HG03097 (cell line): ENCODE data around the gene NBR1.
A peak's percentile ranks its signal among the peaks of the same experiment; 100 is the strongest.
"Not testable (repeated sequence)": the region's sequence is repeated elsewhere in the genome, so short reads cannot be mapped to it uniquely, and the experiment has no call there.

Experiments used
- ATAC-seq: cut with Tn5 transposase; IDR thresholded peaks from one replicate; pipeline ENCODE4 v1.9.1; 2021; ENCODE audit not compliant: unreplicated experiment, low FRiP score

The NBR1 gene

DNA sequence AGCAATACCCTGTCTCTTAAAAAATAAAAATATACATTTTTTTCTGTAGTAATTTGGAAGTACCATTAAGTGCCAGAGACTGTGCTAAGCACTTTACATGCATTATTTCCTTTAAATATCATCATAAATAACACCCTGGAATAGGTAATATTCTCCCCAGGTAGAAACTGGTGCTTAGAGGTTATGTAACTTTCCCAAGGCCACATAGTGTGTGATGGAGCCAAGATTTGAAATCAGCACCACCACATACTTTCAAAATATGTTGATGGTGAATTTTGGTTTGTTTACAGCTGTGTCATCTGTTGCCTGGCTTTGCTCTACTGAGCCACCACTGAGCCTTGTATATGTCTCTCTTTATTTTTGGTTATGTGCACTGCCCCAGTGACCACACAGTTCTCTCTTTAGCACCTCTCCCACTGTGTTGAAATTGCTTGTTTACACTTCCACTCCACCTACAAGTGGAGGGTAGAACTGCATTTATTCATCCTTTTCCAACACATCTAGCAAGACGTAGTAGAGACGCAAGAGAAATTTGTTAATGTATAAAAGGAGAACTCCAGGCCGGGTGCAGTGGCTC, 19.0 kb upstream of the NBR1 start:
- ATAC-seq, result no peak

DNA sequence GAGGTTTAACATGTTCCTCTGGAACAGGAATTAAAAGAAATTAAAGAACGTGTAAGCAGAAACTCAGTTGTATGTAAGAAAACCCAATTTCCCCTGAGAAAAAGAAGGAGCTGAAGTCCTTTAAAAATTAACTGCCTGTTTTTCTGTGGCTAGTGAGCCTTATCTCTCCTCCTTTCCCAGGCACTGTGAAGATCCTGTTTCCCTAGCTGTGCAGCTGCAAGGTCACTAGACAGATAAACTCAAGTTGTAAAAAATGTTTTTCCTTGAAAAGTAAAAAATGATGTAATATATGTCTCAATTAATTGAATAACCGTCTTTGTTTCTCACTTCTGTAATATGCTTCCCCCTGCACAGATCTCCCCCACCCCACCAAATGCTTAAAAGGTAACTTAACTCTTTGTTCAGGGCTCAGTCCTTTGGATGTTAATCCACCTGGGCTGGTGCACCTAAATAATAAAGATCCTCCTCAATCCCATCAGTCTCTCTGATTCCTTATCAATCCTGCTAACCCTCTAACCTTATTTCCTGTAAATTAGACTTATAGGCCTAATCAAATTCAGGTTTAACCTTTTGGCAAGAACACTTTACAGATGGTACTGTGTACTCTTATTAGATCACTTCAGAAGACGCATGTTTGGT, 17.7 kb upstream of the NBR1 start:
- not testable (repeated sequence) for ATAC-seq

DNA sequence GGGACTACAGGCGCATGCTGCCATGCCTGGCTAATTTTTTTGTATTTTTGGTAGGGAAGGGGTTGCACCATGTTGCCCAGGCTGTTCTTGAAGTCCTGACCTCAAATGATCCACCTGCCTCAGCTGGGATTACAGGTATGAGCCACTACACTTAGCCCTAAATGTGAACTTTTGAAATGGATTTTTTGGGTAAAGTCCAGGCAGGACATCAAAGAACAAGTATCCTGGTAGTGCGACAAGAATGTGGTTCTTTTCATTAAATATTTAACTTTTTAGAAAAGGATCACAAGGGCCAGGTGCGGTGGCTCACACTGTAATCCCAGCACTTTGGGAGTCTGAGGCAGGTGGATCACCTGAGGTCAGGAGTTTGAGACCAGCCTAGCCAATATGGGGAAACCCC, 15.3 kb upstream of the NBR1 start:
- ATAC-seq, result no peak

DNA sequence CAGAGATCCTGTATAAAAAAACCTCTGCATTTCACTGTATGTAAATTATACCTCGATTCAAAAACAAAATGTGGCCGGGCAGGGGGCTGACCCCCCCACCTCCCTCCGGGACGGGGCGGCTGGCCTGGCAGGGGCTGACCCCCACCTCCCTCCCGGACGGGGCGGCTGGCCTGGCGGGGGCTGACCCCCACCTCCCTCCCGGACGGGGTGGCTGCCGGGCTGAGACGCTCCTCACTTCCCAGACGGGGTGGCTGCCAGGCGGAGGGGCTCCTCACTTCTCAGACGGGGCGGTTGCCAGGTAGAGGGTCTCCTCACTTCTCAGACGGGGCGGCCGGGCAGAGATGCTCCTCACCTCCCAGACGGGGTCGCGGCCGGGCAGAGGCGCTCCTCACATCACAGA, 11.8 kb upstream of the NBR1 start:
- not testable (repeated sequence) for ATAC-seq

DNA sequence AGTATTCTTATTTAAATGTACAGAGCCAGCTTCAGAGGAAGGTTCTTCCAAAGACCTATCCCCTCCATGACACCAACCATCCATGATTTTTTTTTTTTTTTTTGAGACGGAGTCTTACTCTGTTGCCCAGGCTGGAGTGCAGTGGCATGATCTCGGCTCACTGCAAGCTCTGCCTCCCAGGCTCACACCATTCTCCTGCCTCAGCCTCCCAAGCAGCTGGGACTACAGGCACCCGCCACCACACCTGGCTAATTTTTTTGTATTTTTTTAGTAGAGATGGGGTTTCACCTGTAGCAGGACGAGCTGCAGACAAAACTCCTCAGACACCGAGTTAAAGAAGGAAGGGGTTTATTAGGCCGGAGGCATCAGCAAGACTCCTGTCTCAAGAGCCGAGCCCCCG, 11.1 kb upstream of the NBR1 start:
- not testable (repeated sequence) for ATAC-seq

DNA sequence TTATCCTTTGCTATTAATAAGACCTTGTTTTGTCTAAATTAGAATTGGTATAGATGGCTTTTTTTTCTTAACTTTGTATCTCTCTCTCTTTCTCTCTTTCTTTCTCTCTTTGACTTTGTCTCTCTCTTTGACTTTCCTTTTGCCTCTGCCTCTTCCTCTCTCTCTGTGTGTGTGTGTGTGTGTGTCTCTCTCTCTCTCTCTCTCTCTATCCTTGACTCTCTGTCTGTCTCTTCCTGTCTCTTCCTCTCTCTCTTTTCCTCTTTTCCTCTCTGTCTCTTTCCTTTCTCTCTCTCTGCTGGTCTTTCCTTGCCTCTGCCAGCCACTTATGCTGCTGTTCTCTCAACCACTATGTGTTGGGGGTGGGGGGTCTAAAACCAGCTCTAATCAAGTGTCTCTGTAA, 5.0 kb upstream of the NBR1 start:
- ATAC-seq, result not testable (repeated sequence)

DNA sequence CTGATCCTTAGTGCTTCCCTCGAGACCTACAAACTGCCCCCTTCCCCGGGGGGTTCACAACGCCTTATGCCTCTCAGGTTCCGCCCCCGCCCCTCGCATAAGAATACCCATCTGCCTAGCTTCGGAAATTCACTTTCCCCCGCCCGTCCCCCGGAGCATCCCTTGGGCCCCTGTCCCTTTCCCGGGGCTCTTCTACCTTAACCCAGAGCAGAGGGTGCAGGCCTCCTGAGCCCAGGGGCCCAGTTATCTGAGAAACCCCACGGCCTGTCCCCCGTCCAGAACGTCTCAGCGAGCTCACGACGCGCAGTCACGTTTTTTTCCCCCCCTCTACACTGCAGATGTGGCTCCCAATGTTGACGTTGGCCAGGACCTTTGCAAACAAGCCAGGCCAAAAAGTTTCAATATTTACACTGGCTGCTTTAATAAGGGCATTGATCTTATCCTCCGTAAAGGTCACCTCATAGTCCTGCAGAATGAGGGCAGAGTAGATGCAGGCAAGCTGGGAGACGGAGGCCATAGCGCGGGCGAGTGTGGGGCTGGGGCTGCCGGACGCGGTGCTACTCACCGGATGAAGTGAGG, 1.4 kb upstream of the NBR1 start:
- peak; percentile 1 for ATAC-seq

DNA sequence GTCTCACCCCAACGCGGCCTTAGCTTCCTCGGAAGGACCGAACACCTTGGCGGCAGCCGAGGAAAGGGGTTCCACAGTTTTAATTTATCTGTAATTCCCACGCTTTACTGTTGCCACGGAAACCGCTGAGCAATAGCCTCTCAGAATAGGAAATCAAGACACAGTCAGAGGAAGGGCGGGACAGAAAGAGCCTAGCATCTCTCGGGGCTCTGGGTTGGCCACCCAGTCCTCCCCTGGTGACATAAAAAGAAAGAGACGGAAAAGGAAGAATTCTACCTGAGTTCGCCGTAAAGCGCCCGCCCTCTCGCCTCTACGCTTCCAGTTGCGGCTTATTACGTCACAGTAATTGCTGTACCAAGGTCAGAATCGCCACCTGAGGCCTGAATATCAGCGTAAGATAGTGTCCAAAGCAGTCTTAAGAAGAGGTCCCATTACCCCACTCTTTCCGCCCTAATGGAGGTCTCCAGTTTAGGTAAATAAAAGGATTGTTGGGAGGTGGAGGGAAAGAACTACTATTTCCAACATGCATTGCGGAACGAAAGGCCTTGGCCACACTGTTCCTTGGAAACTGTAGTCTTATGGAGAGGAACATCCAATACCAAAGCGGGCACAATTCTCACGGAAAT, 761 bp upstream of the NBR1 start:
- peak; percentile 64 for ATAC-seq

DNA sequence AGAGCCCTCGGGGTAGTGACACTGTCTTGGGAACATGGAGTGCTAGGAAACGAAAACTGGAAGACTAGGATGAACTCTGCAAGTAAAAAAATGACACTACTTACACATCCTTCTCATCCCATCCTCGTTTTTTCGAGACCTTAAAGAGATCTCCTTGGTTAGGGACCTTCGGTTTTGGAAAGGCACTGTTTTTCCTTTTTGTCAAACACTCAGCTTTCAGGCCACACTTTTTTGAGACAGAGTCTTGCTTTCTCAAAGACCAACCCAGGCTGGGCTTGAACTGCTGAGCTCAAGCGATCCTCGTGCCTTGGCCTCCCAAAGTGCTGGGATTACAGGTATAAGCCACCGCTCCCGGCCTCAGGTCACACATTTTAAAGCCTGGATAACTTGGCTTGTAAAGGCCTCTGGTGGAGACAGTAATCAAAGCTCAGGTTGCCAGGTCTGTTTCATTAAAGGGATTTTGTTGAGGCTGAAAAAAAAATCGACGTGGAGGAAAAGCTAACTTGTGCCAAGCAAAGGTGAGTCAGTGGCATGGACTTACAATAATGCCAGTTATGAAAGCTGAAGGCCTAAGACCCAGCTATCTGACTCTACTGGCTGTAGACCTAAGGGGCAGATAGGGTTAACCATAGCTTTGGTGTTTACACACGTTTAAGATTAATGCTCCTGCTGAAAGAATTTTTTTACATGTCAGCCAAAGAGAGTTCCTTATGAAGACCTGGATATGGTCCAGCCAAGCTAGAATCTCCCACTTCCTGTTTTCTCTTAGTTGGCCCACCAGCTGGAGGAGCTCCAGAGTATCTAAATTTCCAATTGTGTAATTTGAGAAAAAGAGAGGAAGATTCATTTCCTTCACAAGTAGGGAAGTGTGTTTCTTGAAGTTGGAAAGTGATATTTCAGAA, 823 bp downstream of the NBR1 start:
- no peak for ATAC-seq

DNA sequence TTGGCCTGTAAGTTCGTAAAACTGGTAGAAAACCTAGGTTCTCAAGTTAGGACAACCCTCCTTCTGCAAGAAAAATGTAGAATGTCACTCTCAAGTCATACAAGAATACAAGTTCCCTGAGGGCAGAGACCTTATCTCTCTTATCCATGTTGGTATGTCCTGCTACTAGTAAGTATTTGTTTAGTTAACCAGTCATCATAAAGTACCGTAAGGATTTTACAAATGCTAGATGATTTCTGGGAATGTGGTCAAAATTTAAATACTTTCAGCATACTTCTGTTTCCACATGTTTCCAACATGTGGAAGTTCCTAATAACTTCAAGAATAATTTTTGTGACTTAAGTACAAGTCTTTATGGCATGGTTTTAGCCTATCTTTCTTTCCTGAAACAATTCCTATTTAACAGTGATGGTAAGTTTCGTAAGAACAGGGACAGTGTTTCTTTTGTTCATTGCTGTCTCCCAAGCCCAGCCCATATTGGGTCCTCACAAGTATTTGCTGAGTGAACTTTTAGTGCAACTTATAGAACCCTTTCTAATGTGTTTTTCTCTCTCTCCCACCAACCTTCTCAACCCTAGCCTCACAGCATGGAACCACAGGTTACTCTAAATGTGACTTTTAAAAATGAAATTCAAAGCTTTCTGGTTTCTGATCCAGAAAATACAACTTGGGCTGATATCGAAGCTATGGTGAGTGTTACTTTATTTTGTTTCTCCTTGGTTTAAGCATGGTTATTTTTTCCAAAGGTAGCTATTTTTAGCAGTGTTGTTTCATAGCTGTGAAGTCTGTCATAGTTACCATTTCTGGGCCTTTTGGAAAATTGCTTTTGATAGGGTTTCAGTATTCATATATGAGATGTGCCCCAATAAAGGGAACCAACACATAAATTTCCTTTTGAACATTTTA, 4.5 kb downstream of the NBR1 start:
- ATAC-seq, result no peak

DNA sequence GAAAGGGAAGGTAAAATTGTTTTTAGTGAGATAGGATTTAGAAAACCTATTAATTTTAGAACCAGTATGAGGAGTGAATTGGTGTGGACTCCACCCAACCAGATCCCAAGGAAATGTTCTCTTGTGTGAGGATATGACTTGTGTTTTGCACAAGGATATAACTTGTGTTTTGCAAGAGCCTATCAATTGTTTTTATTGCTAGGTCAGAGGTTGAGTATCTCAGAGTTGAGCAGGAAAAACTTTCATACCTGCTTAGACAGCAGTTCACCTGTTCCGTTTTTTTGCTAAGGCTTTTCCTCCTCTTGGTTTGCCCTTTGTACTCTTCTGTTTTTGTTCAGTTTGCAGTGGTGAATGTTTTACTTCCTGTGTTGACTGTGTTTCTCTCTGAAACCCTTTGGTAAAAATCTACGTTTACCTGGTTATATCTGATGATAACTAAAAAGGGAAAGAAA, 5.1 kb downstream of the NBR1 start:
- ATAC-seq, result no peak

DNA sequence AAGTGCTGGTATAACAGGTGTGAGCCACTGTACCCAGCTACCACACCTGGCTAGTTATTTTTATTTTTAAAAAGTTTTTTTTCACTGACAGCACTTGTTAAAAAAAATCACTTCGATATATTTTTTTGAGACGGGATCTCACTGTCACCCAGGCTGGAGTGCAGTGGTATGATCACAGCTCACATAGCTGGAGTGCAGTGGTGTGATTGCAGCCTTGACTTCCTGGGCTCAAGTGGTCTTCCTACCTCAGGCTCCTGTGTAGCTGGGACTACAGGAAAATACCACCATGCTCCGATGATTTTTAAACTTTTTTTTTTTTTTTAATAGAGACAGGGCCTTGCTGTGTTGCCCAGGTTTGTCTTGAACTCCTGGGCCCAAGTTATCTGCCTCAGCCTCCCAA, 12.9 kb downstream of the NBR1 start:
- ATAC-seq, result no peak

DNA sequence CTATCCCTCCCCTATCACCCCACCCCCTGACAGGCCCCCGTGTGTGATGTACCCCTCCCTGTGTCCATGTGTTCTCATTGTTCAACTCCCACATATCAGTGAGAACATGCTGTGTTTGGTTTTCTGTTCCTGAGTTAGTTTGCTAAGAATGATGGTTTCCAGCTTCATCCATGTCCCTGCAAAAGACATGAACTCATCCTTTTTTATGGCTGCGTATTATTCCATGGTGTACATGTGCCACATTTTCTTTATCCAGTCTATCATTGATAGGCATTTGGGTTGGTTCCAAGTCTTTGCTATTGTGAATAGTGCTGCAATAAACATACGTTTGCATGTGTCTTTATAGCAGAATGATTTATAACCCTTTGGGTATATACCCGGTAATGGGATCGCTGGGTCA, 15.6 kb downstream of the NBR1 start:
- not testable (repeated sequence) for ATAC-seq

DNA sequence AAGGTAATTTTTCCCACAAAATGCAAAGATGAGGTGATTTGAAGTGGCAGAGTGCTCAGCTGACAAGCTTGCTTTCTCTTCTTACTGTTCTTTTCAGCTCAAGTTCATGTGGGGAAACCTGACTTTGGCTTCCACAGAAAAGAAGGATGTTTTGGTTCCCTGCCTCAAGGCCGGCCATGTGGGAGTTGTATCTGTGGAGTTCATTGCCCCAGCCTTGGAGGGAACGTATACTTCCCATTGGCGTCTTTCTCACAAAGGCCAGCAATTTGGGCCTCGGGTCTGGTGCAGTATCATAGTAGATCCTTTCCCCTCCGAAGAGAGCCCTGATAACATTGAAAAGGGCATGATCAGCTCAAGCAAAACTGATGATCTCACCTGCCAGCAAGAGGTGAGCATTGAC, 22.2 kb downstream of the NBR1 start:
- no peak for ATAC-seq

DNA sequence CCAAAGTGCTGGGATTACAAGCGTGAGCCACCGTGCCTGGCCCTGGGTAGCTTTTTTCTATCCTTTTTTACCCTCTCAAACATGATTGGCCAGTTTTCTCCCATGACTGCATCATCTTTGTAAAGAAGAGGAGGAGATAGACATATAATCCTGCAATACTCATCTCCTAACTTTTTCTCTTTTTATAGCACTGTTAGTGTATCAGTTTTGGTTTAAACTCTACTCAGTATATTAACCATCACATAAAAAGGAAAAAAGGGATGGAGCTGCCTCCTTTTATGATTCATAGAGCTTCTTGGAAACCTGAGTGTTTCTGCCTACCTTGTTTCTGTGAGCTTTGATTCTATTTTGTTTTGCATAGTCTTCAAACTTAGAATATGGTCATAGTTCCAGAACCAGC, 28.6 kb downstream of the NBR1 start:
- no peak for ATAC-seq

DNA sequence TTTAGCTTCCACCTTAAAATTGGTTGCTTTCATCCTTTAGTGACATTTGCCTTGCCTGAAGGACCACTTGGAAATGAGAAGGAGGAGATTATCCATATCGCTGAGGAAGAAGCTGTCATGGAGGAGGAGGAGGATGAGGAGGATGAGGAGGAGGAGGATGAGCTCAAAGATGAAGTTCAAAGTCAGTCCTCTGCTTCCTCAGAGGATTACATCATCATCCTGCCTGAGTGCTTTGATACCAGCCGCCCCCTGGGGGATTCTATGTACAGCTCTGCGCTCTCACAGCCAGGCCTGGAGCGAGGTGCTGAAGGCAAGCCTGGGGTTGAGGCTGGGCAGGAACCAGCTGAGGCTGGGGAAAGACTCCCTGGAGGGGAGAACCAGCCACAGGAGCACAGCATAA, 29.1 kb downstream of the NBR1 start:
- ATAC-seq, result no peak

DNA sequence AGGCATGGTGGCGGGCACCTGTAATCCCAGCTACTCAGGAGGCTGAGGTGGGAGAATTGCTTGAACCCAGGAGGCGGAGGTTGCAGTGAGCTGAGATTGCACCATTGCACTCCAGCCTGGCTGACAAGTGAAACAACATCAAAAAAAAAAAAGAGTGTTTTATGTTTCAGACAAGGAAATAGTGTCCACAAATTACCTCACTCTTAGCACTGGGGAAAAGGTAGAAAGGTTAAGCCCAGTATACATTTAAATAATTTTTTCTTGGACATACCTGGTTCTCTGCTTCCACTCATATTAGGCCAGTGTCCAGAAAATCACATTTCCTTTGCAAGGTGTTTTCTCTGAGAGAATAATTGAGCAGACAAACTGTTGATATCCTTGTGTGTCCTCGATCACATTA, 32.0 kb downstream of the NBR1 start:
- not testable (repeated sequence) for ATAC-seq

DNA sequence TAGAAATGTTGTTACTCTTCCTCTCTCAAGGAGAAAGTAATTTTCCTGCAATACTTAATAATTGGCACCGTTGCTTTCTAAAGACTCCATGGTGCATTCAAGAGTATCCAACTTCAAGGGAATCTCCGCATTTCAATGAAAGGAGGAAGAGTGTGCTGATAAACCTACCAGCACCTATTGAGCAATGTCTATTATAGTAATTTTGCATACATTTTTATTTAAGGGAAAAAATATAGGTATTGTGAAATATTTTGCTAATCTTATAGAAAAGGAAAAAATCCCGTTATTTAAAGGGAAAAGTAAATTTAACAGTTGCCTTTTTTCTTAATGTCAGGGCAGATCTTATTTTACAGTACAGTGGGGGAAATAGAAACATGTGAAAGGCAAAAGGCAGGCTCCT, 39.6 kb downstream of the NBR1 start:
- ATAC-seq, result no peak

DNA sequence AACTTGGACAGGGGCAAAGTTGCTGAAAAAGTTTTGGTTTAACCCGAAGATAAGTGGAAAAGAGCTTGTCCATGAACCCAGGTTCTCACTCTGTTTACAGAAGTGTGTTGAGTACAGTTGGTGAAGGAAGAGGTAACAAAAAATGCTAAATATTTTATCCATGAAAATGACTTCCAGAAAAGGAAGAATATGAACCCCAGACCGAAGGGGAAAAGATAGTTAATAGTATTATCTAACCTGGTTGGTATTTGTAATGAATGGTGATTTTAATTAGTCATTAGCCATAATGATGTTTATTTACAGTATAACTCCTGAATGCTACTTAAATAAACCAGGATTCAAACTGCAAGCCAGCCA, 40.1 kb downstream of the NBR1 start:
- no peak for ATAC-seq
